ENCODE results near the gene CTBP1.

CTBP1 gene

GRCh38 chr4:1291091-1291490 lies 42.2 kb upstream of the CTBP1 start:
- TF ChIP-seq, protein P1, sequence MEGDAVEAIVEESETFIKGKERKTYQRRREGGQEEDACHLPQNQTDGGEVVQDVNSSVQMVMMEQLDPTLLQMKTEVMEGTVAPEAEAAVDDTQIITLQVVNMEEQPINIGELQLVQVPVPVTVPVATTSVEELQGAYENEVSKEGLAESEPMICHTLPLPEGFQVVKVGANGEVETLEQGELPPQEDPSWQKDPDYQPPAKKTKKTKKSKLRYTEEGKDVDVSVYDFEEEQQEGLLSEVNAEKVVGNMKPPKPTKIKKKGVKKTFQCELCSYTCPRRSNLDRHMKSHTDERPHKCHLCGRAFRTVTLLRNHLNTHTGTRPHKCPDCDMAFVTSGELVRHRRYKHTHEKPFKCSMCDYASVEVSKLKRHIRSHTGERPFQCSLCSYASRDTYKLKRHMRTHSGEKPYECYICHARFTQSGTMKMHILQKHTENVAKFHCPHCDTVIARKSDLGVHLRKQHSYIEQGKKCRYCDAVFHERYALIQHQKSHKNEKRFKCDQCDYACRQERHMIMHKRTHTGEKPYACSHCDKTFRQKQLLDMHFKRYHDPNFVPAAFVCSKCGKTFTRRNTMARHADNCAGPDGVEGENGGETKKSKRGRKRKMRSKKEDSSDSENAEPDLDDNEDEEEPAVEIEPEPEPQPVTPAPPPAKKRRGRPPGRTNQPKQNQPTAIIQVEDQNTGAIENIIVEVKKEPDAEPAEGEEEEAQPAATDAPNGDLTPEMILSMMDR (IDR thresholded peaks at IDR 0.05; ENCODE audit: extremely low read depth, insufficient read depth, missing control alignments), result no peak
- DNase-seq (ENCODE audit: low spot score), result no peak
- in situ Hi-C loops (cut with MboI; ENCODE audit: low pct_unique_long_range_greater_than_20kb, low sequenced_read_pairs, unreplicated experiment), result no loop called here

GRCh38 chr4:1290165-1290977 lies 41.4 kb upstream of the CTBP1 start:
- in situ Hi-C loops (cut with MboI; ENCODE audit: low pct_unique_long_range_greater_than_20kb, low sequenced_read_pairs, unreplicated experiment), result no loop called here
- peak; percentile 67 for DNase-seq (ENCODE audit: low spot score)
- TF ChIP-seq, protein P1 (IDR thresholded peaks at IDR 0.05; ENCODE audit: extremely low read depth, insufficient read depth, missing control alignments), result no peak

DNA sequence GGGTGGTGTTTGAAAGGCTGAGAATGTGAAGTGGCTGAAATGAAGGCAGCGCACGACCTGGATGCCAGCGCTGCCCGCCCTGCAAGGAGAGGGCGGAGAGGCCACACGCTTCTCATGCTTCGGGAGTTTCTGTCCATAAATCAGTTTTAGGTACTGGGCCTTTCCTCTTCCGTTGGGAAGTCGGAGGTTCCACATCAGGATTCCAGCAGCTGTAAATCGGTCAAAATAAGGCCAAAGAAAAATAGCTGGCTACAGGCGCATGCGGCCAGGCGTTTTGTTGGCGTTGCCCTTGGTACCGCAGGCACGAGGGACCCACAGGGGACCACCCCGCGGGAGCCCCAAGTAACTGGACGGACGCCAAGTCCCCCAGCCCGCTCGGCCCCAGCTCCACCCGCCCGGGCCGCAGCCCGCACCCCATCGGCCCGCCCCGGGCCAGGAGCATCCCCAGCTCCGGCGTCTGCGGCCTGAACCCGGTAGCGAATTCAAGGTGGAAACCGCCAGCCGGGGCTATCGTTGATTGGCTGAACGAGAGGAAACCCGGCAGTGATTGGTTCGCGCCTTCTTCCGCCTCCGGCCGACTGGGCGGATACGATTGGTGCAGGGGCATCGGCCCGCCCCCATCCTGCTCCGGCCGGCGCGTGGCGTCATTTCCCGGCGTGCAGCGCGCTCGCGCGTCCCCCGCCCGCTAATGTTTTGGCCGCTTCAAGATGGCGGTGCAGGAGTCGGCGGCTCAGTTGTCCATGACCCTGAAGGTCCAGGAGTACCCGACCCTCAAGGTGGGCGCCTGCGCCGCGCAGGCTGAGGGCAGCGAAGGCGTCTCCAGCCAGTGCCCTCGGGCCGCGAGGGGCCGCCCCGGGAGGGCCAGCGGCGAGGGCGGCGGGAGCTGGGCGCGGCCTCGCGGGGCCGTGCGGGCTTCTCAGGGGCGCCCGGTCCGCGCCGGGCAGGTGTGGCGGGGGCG lies 40.6 kb upstream of the CTBP1 start, which contains the start of gene MAEA:
TSS of gene MAEA (plus strand) at position 685 of the 958 bp plus-strand sequence. CDS start at position 708, 23 bp downstream.
- TF ChIP-seq, protein P1 (IDR thresholded peaks at IDR 0.05; ENCODE audit: extremely low read depth, insufficient read depth, missing control alignments), result no peak
- in situ Hi-C loops (cut with MboI; ENCODE audit: low pct_unique_long_range_greater_than_20kb, low sequenced_read_pairs, unreplicated experiment), result no loop called here
- DNase-seq (ENCODE audit: low spot score), result peak; percentile 100

DNA sequence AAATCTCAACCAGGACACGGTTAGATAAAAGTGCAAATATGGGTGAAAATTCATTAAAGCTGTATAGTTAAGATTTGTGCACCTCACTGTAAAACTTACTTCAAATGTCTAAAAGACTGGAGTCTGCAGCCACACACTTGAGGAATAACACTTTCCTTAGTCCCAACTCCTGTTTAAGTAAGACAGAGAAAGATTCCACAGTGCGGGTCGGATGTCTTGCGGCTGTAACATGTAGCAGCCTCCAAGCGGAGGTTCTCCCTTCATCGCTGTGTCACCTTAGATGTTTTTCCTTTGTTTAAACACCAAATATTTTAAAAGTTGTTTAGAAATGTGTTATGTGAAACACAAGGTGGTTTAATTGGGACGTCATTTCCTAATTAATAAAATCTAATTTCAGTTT lies 39.9 kb upstream of the CTBP1 start:
- in situ Hi-C loops (cut with MboI; ENCODE audit: low pct_unique_long_range_greater_than_20kb, low sequenced_read_pairs, unreplicated experiment), result no loop called here
- DNase-seq (ENCODE audit: low spot score), result no peak
- TF ChIP-seq, protein P1 (IDR thresholded peaks at IDR 0.05; ENCODE audit: extremely low read depth, insufficient read depth, missing control alignments), result no peak

- peak; percentile 44 for DNase-seq (ENCODE audit: low spot score)
- TF ChIP-seq, protein P1 (IDR thresholded peaks at IDR 0.05; ENCODE audit: extremely low read depth, insufficient read depth, missing control alignments), result peak; percentile 37
- in situ Hi-C loops (cut with MboI; ENCODE audit: low pct_unique_long_range_greater_than_20kb, low sequenced_read_pairs, unreplicated experiment), result no loop called here
Measured at GRCh38 chr4:1285790-1286553, 37.0 kb upstream of the CTBP1 start.
